ENCODE data around the gene ATP1A1. TPM values are rescaled to one million over a fixed set of nuclear protein-coding genes. Genes with fewer than 3 reads are reported as not detected.

ATP1A1 gene
- total and polyA plus RNA-seq, 4 donors: 68.6 to 128 (median 82.6) TPM

- TF ChIP-seq ZBTB33 (IDR thresholded peaks at IDR 0.05) (no peak), TAF1 (conservative IDR thresholded peaks at IDR 0.05) (no peak), CTCF (IDR thresholded peaks at IDR 0.05; ENCODE audit: low read depth, low read length, missing input control) (no peak), YY1 (IDR thresholded peaks at IDR 0.05) (no peak), SP1 (IDR thresholded peaks at IDR 0.05) (no peak), ATF3 (IDR thresholded peaks at IDR 0.05) (no peak), NR2F2 (IDR thresholded peaks at IDR 0.05) (no peak), EGR1 (IDR thresholded peaks at IDR 0.05; ENCODE audit: low read depth in 2 of 2) (no peak), JUND (IDR thresholded peaks at IDR 0.05) (no peak), FOXA1 (IDR thresholded peaks at IDR 0.05) (no peak), HNF4A (conservative IDR thresholded peaks at IDR 0.05) (no peak), REST (IDR thresholded peaks at IDR 0.05) (no peak)
- no peak for DNase-seq (ENCODE audit: low spot score)
- Histone ChIP-seq H3K9me3 (ENCODE audit: control insufficient read depth in 4 of 4, low read length in 3 of 4) (no peaks in the 10 kb centered on the region), H3K9ac (ENCODE audit: low read depth in 1 of 2, low read length in 2 of 2) (peak overlapping the region; percentile 30 to 64), H3K27ac (ENCODE audit: low read depth in 1 of 2, low read length in 2 of 2) (peak overlapping the region; percentile 78 to 88), H3K4me1 (ENCODE audit: control insufficient read depth in 4 of 4, insufficient read depth in 4 of 4, low read length in 3 of 4) (peaks cover 15 to 61% (median 53%) of the 10 kb centered on the region in 4 donors), H3K4me3 (ENCODE audit: low read depth in 1 of 3, low read length in 3 of 3) (peak overlapping the region; percentile 54 to 97 (median 64)), H3K27me3 (ENCODE audit: control insufficient read depth in 4 of 4, insufficient read depth in 4 of 4, low read length in 3 of 4) (no peaks in the 10 kb centered on the region), H3K36me3 (ENCODE audit: control insufficient read depth in 4 of 4, insufficient read depth in 3 of 4, low read depth in 1 of 4, low read length in 3 of 4) (no peaks in the 10 kb centered on the region)
- WGBS: 40% methylated on average over 26 of the region's 26 CpGs
Measured at GRCh38 chr1:116374353-116375147, 1.5 kb downstream of the ATP1A1 start.

GRCh38 chr1:116375148-116375886 is 2.3 kb downstream of the ATP1A1 start:
- Histone ChIP-seq H3K4me1 (ENCODE audit: control insufficient read depth in 4 of 4, insufficient read depth in 4 of 4, low read length in 3 of 4) (peaks cover 19 to 68% (median 60%) of the 10 kb centered on the region in 4 donors), H3K9ac (ENCODE audit: low read depth in 1 of 2, low read length in 2 of 2) (peak overlapping the region in 1 of 2 donors; percentile 55), H3K27me3 (ENCODE audit: control insufficient read depth in 4 of 4, insufficient read depth in 4 of 4, low read length in 3 of 4) (no peaks in the 10 kb centered on the region), H3K9me3 (ENCODE audit: control insufficient read depth in 4 of 4, low read length in 3 of 4) (no peaks in the 10 kb centered on the region), H3K27ac (ENCODE audit: low read depth in 1 of 2, low read length in 2 of 2) (peak overlapping the region; percentile 86 to 88), H3K36me3 (ENCODE audit: control insufficient read depth in 4 of 4, insufficient read depth in 3 of 4, low read depth in 1 of 4, low read length in 3 of 4) (no peaks in the 10 kb centered on the region), H3K4me3 (ENCODE audit: low read depth in 1 of 3, low read length in 3 of 3) (peak overlapping the region; percentile 2 to 97 (median 54))
- DNase-seq (ENCODE audit: low spot score): no peak
- 63% methylated on average over 8 of the region's 8 CpGs for WGBS
- TF ChIP-seq ATF3 (IDR thresholded peaks at IDR 0.05) (no peak), YY1 (IDR thresholded peaks at IDR 0.05) (no peak), HNF4G (IDR thresholded peaks at IDR 0.05) (no peak), NR2F2 (IDR thresholded peaks at IDR 0.05) (no peak), HNF4A (conservative IDR thresholded peaks at IDR 0.05) (no peak), FOXA1 (IDR thresholded peaks at IDR 0.05) (no peak), REST (IDR thresholded peaks at IDR 0.05) (no peak), MAX (IDR thresholded peaks at IDR 0.05) (no peak), GABPA (IDR thresholded peaks at IDR 0.05 in 1 of 2, conservative IDR thresholded peaks at IDR 0.05 in 1 of 2) (no peak), RXRA (IDR thresholded peaks at IDR 0.05) (no peak), SP1 (IDR thresholded peaks at IDR 0.05) (no peak), FOXA2 (IDR thresholded peaks at IDR 0.05) (no peak), JUND (IDR thresholded peaks at IDR 0.05) (no peak)
